HG03135 (cell line): Measurements from ENCODE around the gene SLX4IP.
"Not testable (repeated sequence)": the region's sequence is repeated elsewhere in the genome, so short reads cannot be mapped to it uniquely, and the experiment has no call there.

Experiments
- ATAC-seq: cut with Tn5 transposase; IDR thresholded peaks from one replicate; pipeline ENCODE4 v1.9.1; 2021; ENCODE audit warnings: mild to moderate bottlenecking, moderate library complexity; ENCODE audit not compliant: unreplicated experiment

Gene SLX4IP

DNA sequence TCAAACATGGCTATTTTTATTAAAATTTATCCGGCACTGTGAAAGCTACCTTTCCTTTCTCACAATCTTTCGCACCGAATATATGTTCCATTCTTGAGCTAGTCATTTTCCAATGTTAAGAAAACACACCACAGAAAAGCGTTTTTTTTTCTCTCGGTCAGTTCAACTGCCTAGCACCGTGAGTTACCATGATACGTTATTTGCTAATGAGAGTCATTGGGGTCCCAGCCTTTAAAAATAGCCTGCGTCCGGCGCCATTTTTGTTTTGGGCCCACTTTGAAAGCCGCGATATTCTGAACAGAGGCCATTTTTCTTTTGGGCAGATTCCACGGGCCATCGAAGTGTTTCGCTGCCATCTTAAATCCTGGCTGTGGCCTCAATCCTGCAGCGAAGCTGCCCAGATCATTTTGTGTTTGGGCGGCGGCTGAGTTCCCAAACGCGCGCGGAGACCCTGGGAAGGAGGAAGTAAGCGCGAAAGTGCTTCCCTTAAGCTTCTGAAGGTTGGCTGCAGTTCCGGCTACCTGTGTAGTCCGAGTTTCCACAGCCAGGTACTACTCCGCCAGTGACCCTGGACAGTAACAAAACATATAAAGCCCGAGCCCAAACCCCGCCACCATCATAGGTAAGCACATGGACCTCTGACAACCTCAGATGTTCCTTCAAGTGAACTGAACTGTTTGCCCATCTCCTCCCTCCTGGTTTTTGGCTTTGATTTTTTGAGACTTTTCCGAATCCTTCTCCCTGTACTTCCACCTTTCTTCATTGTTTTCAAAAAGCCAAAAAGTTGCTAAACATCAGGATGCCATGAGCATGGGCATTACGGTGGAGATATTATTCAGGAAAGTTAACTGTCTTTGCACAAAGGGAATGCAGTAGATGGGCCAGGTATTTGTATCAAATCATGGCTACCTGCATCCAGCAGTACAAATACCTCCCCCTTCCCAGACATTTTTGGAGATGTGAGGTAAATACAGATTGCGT, at the start of gene SLX4IP:
TSS of gene SLX4IP (plus strand) at position 474 of the 981 bp plus-strand sequence. CDS start 22,900 bp downstream, outside the sequence.
- peak; percentile 57 for ATAC-seq

GRCh38 chr20:10385850-10386544, 49.1 kb upstream of the SLX4IP start:
- no peak for ATAC-seq

DNA sequence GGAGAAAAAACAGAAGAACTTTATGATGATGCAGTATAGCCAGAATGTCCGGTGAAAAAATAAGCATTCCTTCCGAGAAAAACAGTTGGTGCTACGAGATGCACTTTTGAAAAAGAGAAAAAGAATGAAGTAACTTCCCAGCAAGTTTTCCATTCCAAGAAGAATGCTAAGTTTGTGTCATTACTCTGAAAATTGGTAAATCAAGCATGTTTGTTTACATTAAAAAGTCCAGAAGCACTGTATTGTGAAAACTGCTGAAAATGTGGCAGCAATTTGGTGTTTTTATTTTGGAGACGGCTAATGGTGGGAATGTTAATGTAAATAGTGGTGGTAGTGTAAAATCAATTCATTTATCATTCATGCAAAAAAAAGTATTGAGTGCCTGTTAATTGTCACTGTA, 47.4 kb upstream of the SLX4IP start:
- no peak for ATAC-seq

DNA sequence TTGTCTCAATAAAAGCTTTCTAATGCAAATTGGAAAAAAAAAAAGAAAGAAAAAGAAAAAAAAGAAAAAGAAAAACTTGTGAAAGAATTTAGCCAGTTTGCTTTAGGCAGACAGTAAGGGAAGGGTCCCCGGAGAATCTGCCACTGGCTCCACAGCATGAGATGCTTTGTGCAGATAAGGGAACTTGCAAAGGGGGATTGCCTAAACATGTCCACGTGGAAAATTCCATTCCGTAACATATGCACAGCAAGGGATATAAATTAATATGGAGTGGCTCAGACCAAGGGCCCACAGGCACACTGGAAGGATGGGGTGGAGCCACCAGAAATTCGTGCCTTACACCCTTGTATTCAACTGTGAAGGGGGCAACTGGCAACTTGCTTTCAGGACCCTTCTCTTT, 46.5 kb upstream of the SLX4IP start:
- ATAC-seq: no peak

- no peak for ATAC-seq
Measured at GRCh38 chr20:10390709-10391108, 44.4 kb upstream of the SLX4IP start.

DNA sequence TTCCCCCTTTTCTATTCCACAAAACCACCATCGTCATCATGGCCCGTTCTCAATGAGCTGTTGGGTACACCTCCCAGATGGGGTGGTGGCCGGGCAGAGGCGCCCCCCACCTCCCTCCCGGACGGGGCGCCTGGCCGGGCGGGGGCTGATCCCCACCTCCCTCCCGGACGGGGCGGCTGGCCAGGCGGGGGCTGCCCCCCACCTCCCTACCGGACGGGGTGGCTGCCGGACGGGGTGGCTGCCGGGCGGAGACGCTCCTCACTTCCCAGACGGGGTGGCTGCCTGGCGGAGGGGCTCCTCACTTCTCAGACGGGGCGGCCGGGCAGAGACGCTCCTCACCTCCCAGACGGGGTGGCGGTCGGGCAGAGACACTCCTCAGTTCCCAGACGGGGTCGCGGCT, 40.4 kb upstream of the SLX4IP start:
- not testable (repeated sequence) for ATAC-seq

DNA sequence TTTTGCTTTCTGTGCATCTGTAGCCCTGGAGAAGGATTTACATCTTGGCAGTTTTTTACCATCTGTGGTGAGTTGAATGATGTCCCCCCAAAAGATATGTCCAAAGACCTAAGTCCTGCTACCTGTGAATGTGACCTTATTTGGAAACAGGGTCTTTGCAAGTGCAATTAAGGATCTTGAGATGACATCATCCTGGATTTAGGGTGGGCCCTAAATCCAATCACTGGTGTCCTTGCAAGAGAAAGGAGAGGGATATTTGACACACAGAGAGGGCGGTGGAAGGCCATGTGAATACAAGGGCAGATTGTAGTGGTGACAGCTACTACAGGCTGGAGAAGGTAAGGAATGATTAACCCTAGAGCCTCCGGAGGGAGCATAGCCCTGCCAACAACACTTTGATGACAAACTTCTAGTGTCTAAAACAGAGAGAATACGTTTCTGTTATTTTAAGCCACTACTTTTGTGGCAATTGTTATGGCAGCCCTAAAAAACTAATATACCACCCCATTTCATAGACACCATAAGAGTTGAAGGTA, 36.2 kb upstream of the SLX4IP start:
- ATAC-seq: no peak

DNA sequence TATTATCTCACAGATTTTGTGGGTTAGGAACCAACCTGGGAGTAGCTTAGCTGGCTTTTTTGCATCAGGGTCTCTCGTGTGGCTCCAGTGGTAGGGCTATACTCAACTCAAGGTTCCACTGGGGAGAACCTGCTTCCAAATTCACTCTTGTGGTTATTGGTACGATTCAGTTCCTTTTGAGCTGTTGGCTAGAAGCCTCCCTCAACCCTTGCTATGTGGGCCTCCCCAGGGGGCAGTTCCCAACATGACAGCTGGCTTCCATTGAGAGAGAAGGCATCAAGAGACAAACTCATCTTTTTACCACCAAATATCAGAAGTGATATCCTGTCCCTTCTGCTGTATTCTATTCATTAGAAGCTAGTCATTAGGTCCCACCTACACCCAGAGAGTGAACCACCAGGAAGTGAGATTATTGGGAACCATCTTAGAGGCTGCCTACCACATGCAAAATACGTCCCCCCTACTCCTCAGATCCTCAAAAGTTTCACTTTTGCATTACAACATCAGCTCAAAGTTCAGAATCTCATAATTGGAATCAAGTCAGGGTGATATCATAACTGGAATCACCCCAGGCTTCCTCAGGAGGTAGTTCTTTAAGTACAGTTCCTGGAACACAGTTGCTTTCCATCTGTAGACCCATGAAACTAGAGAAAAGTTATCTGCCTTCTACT, 32.0 kb upstream of the SLX4IP start:
- ATAC-seq: no peak

GRCh38 chr20:10404023-10404628, 31.0 kb upstream of the SLX4IP start:
- no peak for ATAC-seq

DNA sequence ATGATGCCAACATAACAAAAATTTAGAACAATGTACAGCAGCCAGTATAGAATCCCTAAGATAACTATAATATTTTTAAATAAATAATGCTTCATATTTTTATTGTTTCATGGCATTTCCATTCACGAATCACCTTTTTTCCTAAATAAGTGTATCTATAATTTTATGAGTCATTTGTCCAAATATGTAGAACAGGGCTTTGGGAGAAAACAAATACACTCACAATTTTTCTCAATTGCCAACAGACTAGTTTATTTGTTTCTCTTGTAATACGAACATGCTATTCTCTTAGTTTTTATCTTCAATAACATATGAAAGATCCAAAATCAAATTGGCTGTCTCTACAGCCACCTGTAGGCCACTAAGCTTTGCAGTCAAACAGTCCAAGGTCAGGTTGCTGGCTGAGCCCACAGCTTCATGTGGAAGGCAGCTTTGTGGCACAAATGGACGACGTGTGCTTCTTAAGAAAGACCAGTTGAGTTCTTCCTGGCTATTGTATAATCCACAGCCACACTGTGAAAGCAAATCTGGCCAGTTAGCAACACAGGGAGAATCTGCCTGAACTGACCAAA, 30.1 kb upstream of the SLX4IP start:
- no peak for ATAC-seq

DNA sequence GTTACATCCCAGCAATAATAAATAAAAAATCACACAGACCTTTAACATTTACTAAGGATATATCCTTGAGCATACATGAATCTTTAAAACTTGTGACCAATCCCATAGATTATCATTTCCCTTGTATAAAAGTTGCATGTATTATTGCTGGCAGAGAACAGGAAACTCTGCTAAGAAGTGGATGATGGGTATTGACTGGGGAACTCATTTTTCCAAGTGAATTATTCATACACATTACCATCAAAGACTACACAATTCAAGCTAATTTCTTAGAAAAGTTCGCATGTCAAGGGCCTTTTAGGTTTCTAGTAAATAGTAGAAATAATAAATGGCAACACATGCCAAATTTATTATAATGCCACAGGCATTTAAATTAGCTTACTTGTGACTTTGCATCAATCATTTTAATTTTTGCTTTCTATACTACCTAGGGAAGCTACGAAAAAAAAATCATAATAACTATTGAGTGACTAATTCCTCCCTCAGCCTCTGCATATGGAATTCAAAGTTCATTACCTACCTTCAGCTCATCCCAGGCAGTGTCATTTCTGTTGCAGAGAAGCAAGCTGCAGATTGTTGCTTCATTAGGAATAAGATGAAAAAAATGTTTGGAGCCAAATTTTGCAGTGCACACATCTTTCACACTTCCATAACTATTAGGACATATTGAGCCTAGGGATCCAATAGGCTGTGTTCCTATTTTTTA, 26.8 kb upstream of the SLX4IP start:
- ATAC-seq: no peak

GRCh38 chr20:10411673-10412072, 23.4 kb upstream of the SLX4IP start:
- ATAC-seq: no peak

DNA sequence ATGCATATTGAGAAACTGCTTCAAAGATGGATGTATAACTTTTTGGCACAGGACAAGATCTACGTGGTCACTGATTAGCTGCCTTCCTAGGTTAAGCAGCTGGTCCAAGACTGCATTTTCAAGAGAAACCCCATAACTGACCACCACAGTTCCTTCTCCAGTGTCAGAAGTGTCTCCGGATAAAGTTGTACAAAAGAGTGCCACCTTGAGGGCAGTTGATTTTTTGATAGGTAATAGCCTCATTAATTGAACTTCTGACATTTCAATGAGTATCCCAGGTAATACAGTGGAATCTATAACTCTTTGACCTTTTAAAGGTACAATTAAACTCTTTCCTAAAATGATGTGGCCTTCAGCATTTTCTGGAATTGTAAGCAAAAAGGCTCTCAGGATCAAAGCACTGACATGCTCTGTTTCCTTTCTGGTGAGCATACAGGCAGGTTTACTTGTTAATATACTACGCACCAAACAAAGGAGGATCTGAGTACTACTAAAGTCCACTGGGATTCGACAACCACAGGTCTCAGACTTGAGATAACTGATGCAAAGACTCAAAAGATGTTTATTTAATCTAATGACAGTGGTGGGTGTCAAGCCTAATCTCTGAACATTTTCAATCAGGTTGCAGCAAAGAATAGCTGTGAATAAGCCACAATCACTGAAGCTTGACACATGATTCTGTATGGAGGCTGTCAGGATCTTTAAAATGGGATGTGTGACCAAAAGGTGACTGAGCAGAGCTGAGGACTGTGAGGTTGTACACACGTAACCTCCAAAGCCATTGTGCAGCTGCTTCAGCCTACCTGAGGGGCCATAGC, 22.3 kb upstream of the SLX4IP start:
- ATAC-seq: peak; percentile 81

GRCh38 chr20:10415013-10415650, 20.0 kb upstream of the SLX4IP start:
- no peak for ATAC-seq

- not testable (repeated sequence) for ATAC-seq
Measured at GRCh38 chr20:10417218-10417617, 17.9 kb upstream of the SLX4IP start.

DNA sequence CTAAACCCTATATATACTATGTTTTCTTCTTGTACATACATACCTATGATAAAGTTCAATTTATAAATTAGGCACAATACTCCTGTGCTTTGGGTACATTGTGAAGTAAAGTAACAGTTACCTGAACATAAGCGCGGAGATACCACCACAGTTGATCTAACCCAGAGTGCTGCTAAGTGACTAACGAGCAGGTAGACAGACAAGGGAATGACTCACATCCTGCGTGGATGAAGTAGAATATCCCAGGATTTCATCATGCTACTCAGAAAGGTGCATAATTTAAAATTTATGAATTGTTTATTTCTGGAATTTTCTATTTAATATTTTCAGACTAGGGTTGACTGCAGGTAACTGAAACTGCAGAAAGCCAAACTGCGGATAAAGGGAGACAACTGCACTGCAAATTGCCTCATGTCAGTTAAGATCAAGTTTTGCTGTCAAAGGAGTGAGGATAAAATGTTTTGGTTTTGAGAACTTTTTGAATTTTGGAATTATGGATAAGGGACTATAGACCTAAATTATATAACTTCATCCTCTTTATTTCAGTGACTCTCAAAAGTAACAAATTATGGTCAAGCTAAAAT, 15.5 kb upstream of the SLX4IP start:
- ATAC-seq: no peak

DNA sequence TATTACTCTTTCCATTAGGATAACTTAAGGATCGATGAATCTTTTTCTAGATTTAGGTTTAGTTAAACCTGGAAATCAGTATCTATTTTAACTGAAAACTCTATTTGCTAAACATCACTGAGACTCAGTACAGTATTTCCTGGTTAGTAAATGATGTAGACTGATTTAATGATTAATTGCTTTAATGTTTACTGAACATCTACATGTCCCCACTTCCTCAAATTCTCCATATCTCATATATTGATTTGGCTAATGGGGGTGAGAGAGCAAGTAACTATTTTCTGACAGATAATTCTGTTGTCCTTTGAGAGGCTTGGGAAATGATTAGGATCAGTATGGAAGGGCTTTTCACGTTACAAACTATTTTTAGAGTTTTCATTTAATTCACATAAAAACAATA, 11.4 kb upstream of the SLX4IP start:
- peak; percentile 85 for ATAC-seq

GRCh38 chr20:10427060-10427692, 7.9 kb upstream of the SLX4IP start:
- no peak for ATAC-seq
